ENCODE results near the gene TMEM129.

The TMEM129 gene

GRCh38 chr4:1690698-1691097 is 30.4 kb downstream of the TMEM129 start:
- peaks cover 22% of the 10 kb centered on the region for H3K36me3 ChIP-seq (ENCODE audit: control insufficient read depth, insufficient read depth, low read length)
- DNase-seq (ENCODE audit: extremely low read depth, insufficient read length), result no peak
- TF ChIP-seq CTCF (IDR thresholded peaks at IDR 0.05; ENCODE audit: insufficient read depth, low read length, poor library complexity, severe bottlenecking), result no peak
- H3K27me3 ChIP-seq (replicated peaks; ENCODE audit: control insufficient read depth, insufficient read depth, low read length), result no peaks in the 10 kb centered on the region
- no peak overlapping the region for H3K4me3 ChIP-seq (replicated peaks; ENCODE audit: low read depth, low read length)

GRCh38 chr4:1686440-1687036 is 34.6 kb downstream of the TMEM129 start:
- TF ChIP-seq CTCF (IDR thresholded peaks at IDR 0.05; ENCODE audit: insufficient read depth, low read length, poor library complexity, severe bottlenecking), result no peak
- Histone ChIP-seq H3K27me3 (replicated peaks; ENCODE audit: control insufficient read depth, insufficient read depth, low read length) (no peaks in the 10 kb centered on the region), H3K4me3 (replicated peaks; ENCODE audit: low read depth, low read length) (no peak overlapping the region), H3K36me3 (ENCODE audit: control insufficient read depth, insufficient read depth, low read length) (peaks cover 8% of the 10 kb centered on the region)
- no peak for DNase-seq (ENCODE audit: extremely low read depth, insufficient read length)

GRCh38 chr4:1685235-1686150 is 35.6 kb downstream of the TMEM129 start:
- H3K4me3 ChIP-seq (replicated peaks; ENCODE audit: low read depth, low read length), result no peak overlapping the region

GRCh38 chr4:1684506-1685234 is 36.5 kb downstream of the TMEM129 start:
- DNase-seq (ENCODE audit: extremely low read depth, insufficient read length), result no peak
- Histone ChIP-seq H3K36me3 (ENCODE audit: control insufficient read depth, insufficient read depth, low read length) (no peaks in the 10 kb centered on the region; the same call in 1 of the 2 replicates), H3K4me3 (replicated peaks; ENCODE audit: low read depth, low read length) (peak overlapping the region; percentile 56), H3K27me3 (replicated peaks; ENCODE audit: control insufficient read depth, insufficient read depth, low read length) (no peaks in the 10 kb centered on the region)
- TF ChIP-seq CTCF (IDR thresholded peaks at IDR 0.05; ENCODE audit: insufficient read depth, low read length, poor library complexity, severe bottlenecking), result no peak

More at GRCh38 chr4:1685235-1686150, 35.6 kb downstream of the TMEM129 start:
- no peak for TF ChIP-seq CTCF (IDR thresholded peaks at IDR 0.05; ENCODE audit: insufficient read depth, low read length, poor library complexity, severe bottlenecking)
- H3K36me3 ChIP-seq (ENCODE audit: control insufficient read depth, insufficient read depth, low read length), result no peaks in the 10 kb centered on the region; the same call in 1 of the 2 replicates
- DNase-seq (ENCODE audit: extremely low read depth, insufficient read length), result peak; percentile 22
- no peaks in the 10 kb centered on the region for H3K27me3 ChIP-seq (replicated peaks; ENCODE audit: control insufficient read depth, insufficient read depth, low read length)

GRCh38 chr4:1683736-1684505 is 37.2 kb downstream of the TMEM129 start, which contains the start of gene FAM53A:
Gene FAM53A (minus strand): TSS chr4:1684313. CDS start chr4:1668741, 15,572 bp downstream.
- Histone ChIP-seq H3K4me3 (replicated peaks; ENCODE audit: low read depth, low read length) (peak within 1 kb of the TSS; percentile 56), H3K27me3 (replicated peaks; ENCODE audit: control insufficient read depth, insufficient read depth, low read length) (no peaks in the 10 kb centered on the region), H3K36me3 (ENCODE audit: control insufficient read depth, insufficient read depth, low read length) (no peaks in the 10 kb centered on the region)
- DNase-seq (ENCODE audit: extremely low read depth, insufficient read length), result peak; percentile 90
- TF ChIP-seq CTCF (IDR thresholded peaks at IDR 0.05; ENCODE audit: insufficient read depth, low read length, poor library complexity, severe bottlenecking), result no peak

Data from GM06990 (cell line).